ENCODE results near the gene PRCC. TPM values are rescaled to one million over a fixed set of nuclear protein-coding genes. Genes with fewer than 3 reads are reported as not detected.
A peak's percentile ranks its signal among the peaks of the same experiment; 100 is the strongest.

PRCC gene
- total RNA-seq, 1 experiment from 2014 or later = 125 TPM

DNA sequence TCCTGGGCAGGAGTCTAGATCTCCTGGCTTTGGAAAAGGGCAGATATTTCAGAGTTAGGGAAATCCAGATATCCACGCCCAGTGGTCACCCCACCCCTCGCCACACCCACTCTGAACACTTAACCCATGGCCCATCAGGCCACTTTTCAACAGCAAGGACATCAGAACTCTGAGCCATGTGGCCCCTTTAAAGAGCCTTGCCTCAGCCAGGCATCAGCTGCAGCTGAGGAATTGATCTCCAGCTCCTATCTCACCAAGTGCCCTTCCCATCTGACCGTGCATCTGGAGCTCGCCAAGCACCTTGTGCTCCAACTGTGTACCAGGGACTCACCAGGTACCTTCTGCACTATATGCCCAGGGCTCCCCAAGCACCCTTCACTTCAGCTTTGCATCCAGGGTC is 69.6 kb downstream of the PRCC start:
- no TSS peak for BruUV-seq (replicated peaks)
- TF ChIP-seq CTCF (conservative IDR thresholded peaks at IDR 0.05; ENCODE audit: low read depth, low read length) (no peak), EZH2 (IDR thresholded peaks at IDR 0.05; ENCODE audit: borderline replicate concordance, low read depth, low read length, poor library complexity, severe bottlenecking) (no peak)
- CTCF ChIA-PET = interaction anchor here (0.7 to 2.3 kb wide), 3 partner anchors 11 to 111 kb away, joined by 4 to 12 read pairs (median 6); no protein-coding TSS in a partner anchor
- H3K9me3 ChIP-seq (ENCODE audit: low read depth, low read length, poor library complexity, severe bottlenecking) = no peaks in the 10 kb centered on the region
- no peak for DNase-seq (ENCODE audit: low spot score)
- no peak overlapping the region for H3K27ac ChIP-seq (ENCODE audit: low read depth, low read length, poor library complexity, severe bottlenecking)
- no peaks in the 10 kb centered on the region for H3K4me1 ChIP-seq (ENCODE audit: insufficient read depth, low read length, poor library complexity, severe bottlenecking)
- POLR2A ChIA-PET (ENCODE audit: low non-redundant PET) = no interaction called here
- H3K27me3 ChIP-seq (replicated peaks; ENCODE audit: insufficient read depth, low read depth, low read length, poor library complexity) = no peaks in the 10 kb centered on the region
- no peaks in the 10 kb centered on the region for H3K36me3 ChIP-seq (ENCODE audit: insufficient read depth, low read length, poor library complexity, severe bottlenecking)
- intact Hi-C loops (cut with micrococcal nuclease; ENCODE audit: unreplicated experiment) = no loop called here
- no peak overlapping the region for H3K4me3 ChIP-seq (ENCODE audit: low read depth, low read length, poor library complexity, severe bottlenecking)

- H3K27ac ChIP-seq (ENCODE audit: low read depth, low read length, poor library complexity, severe bottlenecking) = no peak overlapping the region
- peak; percentile 51 for DNase-seq (ENCODE audit: low spot score)
Measured at GRCh38 chr1:156838972-156839371, 71.6 kb downstream of the PRCC start.

DNA sequence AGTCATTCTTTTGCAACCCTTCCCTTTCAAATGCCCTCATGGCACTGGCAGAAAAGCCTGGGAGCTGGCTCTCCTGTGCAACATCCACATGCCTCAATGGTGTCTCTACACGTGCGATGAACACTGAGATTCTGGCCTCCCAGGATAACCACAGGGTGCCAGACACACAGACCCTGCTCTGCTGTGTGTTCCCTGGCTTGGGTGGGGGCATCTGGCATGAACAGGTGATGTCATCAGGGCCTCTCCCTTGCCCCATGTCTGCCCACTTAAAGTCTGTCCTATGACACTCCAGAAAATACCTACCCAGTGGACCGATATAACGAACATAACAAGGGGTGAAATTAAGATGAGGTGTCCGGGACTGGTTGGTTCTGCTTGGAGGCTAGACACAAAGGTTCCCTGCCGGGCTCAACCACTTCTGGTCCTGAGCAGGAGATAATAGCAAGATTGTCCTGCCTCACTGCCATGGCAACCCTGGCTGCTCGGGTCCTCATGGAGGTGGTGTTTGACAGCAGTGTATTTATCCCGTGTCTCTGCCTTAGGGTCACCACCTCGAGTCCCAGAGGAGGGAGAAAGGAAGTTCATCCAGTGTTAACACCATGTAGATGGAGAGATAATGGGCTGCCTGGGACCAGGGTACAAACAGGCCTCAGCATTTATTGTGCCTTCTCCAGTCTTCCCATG is 72.2 kb downstream of the PRCC start:
- H3K36me3 ChIP-seq (ENCODE audit: insufficient read depth, low read length, poor library complexity, severe bottlenecking) = no peaks in the 10 kb centered on the region
- TF ChIP-seq CTCF (conservative IDR thresholded peaks at IDR 0.05; ENCODE audit: low read depth, low read length) = no peak
- no peak for TF ChIP-seq EZH2 (IDR thresholded peaks at IDR 0.05; ENCODE audit: borderline replicate concordance, low read depth, low read length, poor library complexity, severe bottlenecking)
- no peak overlapping the region for H3K27ac ChIP-seq (ENCODE audit: low read depth, low read length, poor library complexity, severe bottlenecking)
- no peak for DNase-seq (ENCODE audit: low spot score)
- intact Hi-C loops (cut with micrococcal nuclease; ENCODE audit: unreplicated experiment) = no loop called here
- H3K4me1 ChIP-seq (ENCODE audit: insufficient read depth, low read length, poor library complexity, severe bottlenecking) = no peaks in the 10 kb centered on the region
- H3K27me3 ChIP-seq (replicated peaks; ENCODE audit: insufficient read depth, low read depth, low read length, poor library complexity) = no peaks in the 10 kb centered on the region
- ChIA-PET CTCF (interaction anchor here (1.0 to 2.3 kb wide), 8 partner anchors 11 to 88 kb away, joined by 3 to 14 read pairs (median 3); partner anchors contain the start of gene NTRK1), POLR2A (ENCODE audit: low non-redundant PET) (no interaction called here)
- H3K4me3 ChIP-seq (ENCODE audit: low read depth, low read length, poor library complexity, severe bottlenecking) = no peak overlapping the region
- BruUV-seq (replicated peaks) = no TSS peak
- H3K9me3 ChIP-seq (ENCODE audit: low read depth, low read length, poor library complexity, severe bottlenecking) = no peaks in the 10 kb centered on the region

More at GRCh38 chr1:156838972-156839371, 71.6 kb downstream of the PRCC start:
- POLR2A ChIA-PET (ENCODE audit: low non-redundant PET) = interaction anchor here (0.5 kb wide), 1 partner anchor 135 kb away, joined by 4 read pairs; no protein-coding TSS in a partner anchor
- no peaks in the 10 kb centered on the region for H3K4me1 ChIP-seq (ENCODE audit: insufficient read depth, low read length, poor library complexity, severe bottlenecking)
- H3K36me3 ChIP-seq (ENCODE audit: insufficient read depth, low read length, poor library complexity, severe bottlenecking) = no peaks in the 10 kb centered on the region
- no peaks in the 10 kb centered on the region for H3K27me3 ChIP-seq (replicated peaks; ENCODE audit: insufficient read depth, low read depth, low read length, poor library complexity)
- no peak for TF ChIP-seq EZH2 (IDR thresholded peaks at IDR 0.05; ENCODE audit: borderline replicate concordance, low read depth, low read length, poor library complexity, severe bottlenecking)
- peak; percentile 96 for TF ChIP-seq CTCF (conservative IDR thresholded peaks at IDR 0.05; ENCODE audit: low read depth, low read length)
- no peaks in the 10 kb centered on the region for H3K9me3 ChIP-seq (ENCODE audit: low read depth, low read length, poor library complexity, severe bottlenecking)
- no peak overlapping the region for H3K4me3 ChIP-seq (ENCODE audit: low read depth, low read length, poor library complexity, severe bottlenecking)
- BruUV-seq (replicated peaks) = no TSS peak
- CTCF ChIA-PET = interaction anchor here (0.6 to 2.3 kb wide), 11 partner anchors 11 to 1180 kb away, joined by 3 to 14 read pairs (median 3); partner anchors contain the start of gene NTRK1
- intact Hi-C loops (cut with micrococcal nuclease; ENCODE audit: unreplicated experiment) = no loop called here
